PC-9 (cell line): Measurements from ENCODE around the gene TMEM139.

Source experiments
- EZH2 ChIP-seq: fragments of 200-600 bp; sonication (generic); IDR thresholded peaks from 2 replicates; pipeline ENCODE4 v1.8.0; 2017; ENCODE audit warnings: antibody characterized with exemption, low read depth
- TF ChIP-seq, protein P1 (sequence below): fragments of 200-600 bp; sonication (generic); conservative IDR thresholded peaks from 2 replicates; pipeline ENCODE4 v1.6.1; 2017; ENCODE audit warnings: mixed run types, antibody characterized with exemption, mild to moderate bottlenecking, moderate library complexity

DNA sequence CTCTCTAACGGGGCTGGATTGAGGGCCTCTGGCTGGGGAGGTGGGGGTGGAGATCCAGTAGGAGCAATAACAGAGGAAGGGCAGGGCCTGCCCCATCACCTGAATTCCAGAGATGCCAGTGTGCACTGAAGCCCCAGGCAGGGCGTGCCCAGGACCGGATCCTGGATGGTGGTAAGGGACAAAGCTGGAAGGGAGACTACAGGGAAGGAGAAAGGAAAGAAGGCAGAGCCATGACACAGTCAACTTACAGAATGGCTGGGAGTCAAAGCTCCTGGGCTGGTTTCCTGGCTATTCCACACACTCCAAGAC is 666 bp downstream of the TMEM139 start:
- TF ChIP-seq, protein P1, sequence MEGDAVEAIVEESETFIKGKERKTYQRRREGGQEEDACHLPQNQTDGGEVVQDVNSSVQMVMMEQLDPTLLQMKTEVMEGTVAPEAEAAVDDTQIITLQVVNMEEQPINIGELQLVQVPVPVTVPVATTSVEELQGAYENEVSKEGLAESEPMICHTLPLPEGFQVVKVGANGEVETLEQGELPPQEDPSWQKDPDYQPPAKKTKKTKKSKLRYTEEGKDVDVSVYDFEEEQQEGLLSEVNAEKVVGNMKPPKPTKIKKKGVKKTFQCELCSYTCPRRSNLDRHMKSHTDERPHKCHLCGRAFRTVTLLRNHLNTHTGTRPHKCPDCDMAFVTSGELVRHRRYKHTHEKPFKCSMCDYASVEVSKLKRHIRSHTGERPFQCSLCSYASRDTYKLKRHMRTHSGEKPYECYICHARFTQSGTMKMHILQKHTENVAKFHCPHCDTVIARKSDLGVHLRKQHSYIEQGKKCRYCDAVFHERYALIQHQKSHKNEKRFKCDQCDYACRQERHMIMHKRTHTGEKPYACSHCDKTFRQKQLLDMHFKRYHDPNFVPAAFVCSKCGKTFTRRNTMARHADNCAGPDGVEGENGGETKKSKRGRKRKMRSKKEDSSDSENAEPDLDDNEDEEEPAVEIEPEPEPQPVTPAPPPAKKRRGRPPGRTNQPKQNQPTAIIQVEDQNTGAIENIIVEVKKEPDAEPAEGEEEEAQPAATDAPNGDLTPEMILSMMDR, result no peak
- no peak for TF ChIP-seq EZH2
